BLaER1 (cell line): Measurements from ENCODE around the gene PARP6.
A peak's percentile ranks its signal among the peaks of the same experiment; 100 is the strongest.

Experiments
- H3K27ac ChIP-seq: shearing (Covaris generic); formaldehyde crosslinking; 2 replicates; pipeline ENCODE4 v1.8.1; 2022
- H3K27me3 ChIP-seq: shearing (Covaris generic); formaldehyde crosslinking; 2 replicates; pipeline ENCODE4 v1.8.1; 2022
- H3K36me3 ChIP-seq: shearing (Covaris generic); formaldehyde crosslinking; 2 replicates; pipeline ENCODE4 v1.8.1; 2022
- H3K4me1 ChIP-seq: shearing (Covaris generic); formaldehyde crosslinking; 2 replicates; pipeline ENCODE4 v1.8.1; 2022
- H3K4me2 ChIP-seq: shearing (Covaris generic); formaldehyde crosslinking; 2 replicates; pipeline ENCODE4 v1.8.1; 2022
- H3K4me3 ChIP-seq: shearing (Covaris generic); formaldehyde crosslinking; 2 replicates; pipeline ENCODE4 v1.8.1; 2022
- H3K9ac ChIP-seq: shearing (Covaris generic); formaldehyde crosslinking; 2 replicates; pipeline ENCODE4 v1.8.1; 2022
- H3K9me3 ChIP-seq: shearing (Covaris generic); formaldehyde crosslinking; 2 replicates; pipeline ENCODE4 v1.8.1; 2022
- H4K20me1 ChIP-seq: shearing (Covaris generic); formaldehyde crosslinking; 2 replicates; pipeline ENCODE4 v1.8.1; 2022
- Cebpa-rat ChIP-seq: shearing (Covaris generic); IDR thresholded peaks from 2 replicates; pipeline ENCODE4 v1.8.1; 2022

Gene PARP6

GRCh38 chr15:72235298-72235697, 37.1 kb downstream of the PARP6 start:
- Histone ChIP-seq H3K36me3 (peaks cover 17% of the 10 kb centered on the region), H3K4me3 (no peak overlapping the region), H3K4me2 (no peak overlapping the region), H3K27me3 (no peaks in the 10 kb centered on the region), H4K20me1 (peaks cover 1% of the 10 kb centered on the region; the same call in 1 of the 2 replicates), H3K9ac (no peak overlapping the region), H3K27ac (no peak overlapping the region), H3K9me3 (no peaks in the 10 kb centered on the region), H3K4me1 (peaks cover 31% of the 10 kb centered on the region)
- no peak for TF ChIP-seq Cebpa-rat

- peaks cover 31% of the 10 kb centered on the region for H3K4me1 ChIP-seq
- H3K27ac ChIP-seq: no peak overlapping the region
- H4K20me1 ChIP-seq: peaks cover 17% of the 10 kb centered on the region
- H3K4me2 ChIP-seq: no peak overlapping the region
- H3K36me3 ChIP-seq: peaks cover 4% of the 10 kb centered on the region; the same call in 1 of the 2 replicates
- H3K27me3 ChIP-seq: no peaks in the 10 kb centered on the region
- H3K9me3 ChIP-seq: no peaks in the 10 kb centered on the region
- no peak overlapping the region for H3K4me3 ChIP-seq
- TF ChIP-seq Cebpa-rat: no peak
- H3K9ac ChIP-seq: no peak overlapping the region
Observed at GRCh38 chr15:72233769-72234168, 38.6 kb downstream of the PARP6 start.

GRCh38 chr15:72231833-72232478, 40.4 kb downstream of the PARP6 start:
- H3K4me2 ChIP-seq: peak overlapping the region; percentile 96
- H3K9ac ChIP-seq: peak overlapping the region; percentile 97
- peak overlapping the region; percentile 96 for H3K4me3 ChIP-seq
- H3K36me3 ChIP-seq: no peaks in the 10 kb centered on the region
- no peaks in the 10 kb centered on the region for H3K27me3 ChIP-seq
- no peaks in the 10 kb centered on the region for H3K9me3 ChIP-seq
- H4K20me1 ChIP-seq: peaks cover 35% of the 10 kb centered on the region
- peaks cover 37% of the 10 kb centered on the region for H3K4me1 ChIP-seq
- peak overlapping the region; percentile 97 for H3K27ac ChIP-seq
- TF ChIP-seq Cebpa-rat: no peak

- no peak for TF ChIP-seq Cebpa-rat
- peaks cover 39% of the 10 kb centered on the region for H3K4me1 ChIP-seq
- peaks cover 42% of the 10 kb centered on the region for H4K20me1 ChIP-seq
Observed at GRCh38 chr15:72231066-72231832, 41.1 kb downstream of the PARP6 start, which contains the start of gene PKM. TSS of gene PKM (minus strand) at chr15:72231190. CDS start at chr15:72219097, 12,093 bp downstream.

GRCh38 chr15:72230197-72231065, 41.9 kb downstream of the PARP6 start:
- Histone ChIP-seq H3K27ac (peak overlapping the region; percentile 97), H3K4me2 (peak overlapping the region; percentile 96), H3K27me3 (no peaks in the 10 kb centered on the region), H3K9ac (peak overlapping the region; percentile 97), H4K20me1 (peaks cover 50% of the 10 kb centered on the region), H3K4me3 (peak overlapping the region; percentile 96), H3K9me3 (no peaks in the 10 kb centered on the region), H3K4me1 (peaks cover 47% of the 10 kb centered on the region), H3K36me3 (peaks cover 7% of the 10 kb centered on the region; the same call in 1 of the 2 replicates)
- TF ChIP-seq Cebpa-rat: no peak

More at GRCh38 chr15:72231066-72231832, 41.1 kb downstream of the PARP6 start, which contains the start of gene PKM:
- Histone ChIP-seq H3K36me3 (no peaks in the 10 kb centered on the region), H3K9me3 (no peaks in the 10 kb centered on the region), H3K27me3 (no peaks in the 10 kb centered on the region), H3K9ac (peak within 1 kb of the TSS; percentile 97), H3K4me3 (peak within 1 kb of the TSS; percentile 96), H3K27ac (peak within 1 kb of the TSS; percentile 97), H3K4me2 (peak within 1 kb of the TSS; percentile 96)

- Histone ChIP-seq H4K20me1 (peaks cover 56% of the 10 kb centered on the region), H3K9me3 (no peaks in the 10 kb centered on the region), H3K4me2 (peak overlapping the region; percentile 96), H3K27ac (peak overlapping the region; percentile 97), H3K4me1 (peaks cover 52% of the 10 kb centered on the region), H3K4me3 (peak overlapping the region; percentile 96), H3K36me3 (peaks cover 13% of the 10 kb centered on the region; the same call in 1 of the 2 replicates), H3K27me3 (no peaks in the 10 kb centered on the region), H3K9ac (peak overlapping the region; percentile 97)
- no peak for TF ChIP-seq Cebpa-rat
Observed at GRCh38 chr15:72229947-72230196, 42.5 kb downstream of the PARP6 start.

- TF ChIP-seq Cebpa-rat: no peak
- Histone ChIP-seq H3K36me3 (peaks cover 19% of the 10 kb centered on the region), H3K9ac (peak overlapping the region; percentile 97), H3K4me3 (peak overlapping the region; percentile 96), H3K27me3 (no peaks in the 10 kb centered on the region), H3K27ac (peak overlapping the region; percentile 97), H4K20me1 (peaks cover 61% of the 10 kb centered on the region), H3K4me1 (peaks cover 56% of the 10 kb centered on the region), H3K4me2 (peak overlapping the region; percentile 96), H3K9me3 (no peaks in the 10 kb centered on the region)
Observed at GRCh38 chr15:72229076-72229946, 43.0 kb downstream of the PARP6 start.

- peak overlapping the region; percentile 97 for H3K9ac ChIP-seq
- H3K27ac ChIP-seq: peak overlapping the region; percentile 97; the same call in 1 of the 2 replicates
- H3K27me3 ChIP-seq: no peaks in the 10 kb centered on the region
- peaks cover 77% of the 10 kb centered on the region for H4K20me1 ChIP-seq
- H3K9me3 ChIP-seq: no peaks in the 10 kb centered on the region
- TF ChIP-seq Cebpa-rat: no peak
- peak overlapping the region; percentile 96 for H3K4me2 ChIP-seq
- peaks cover 69% of the 10 kb centered on the region for H3K4me1 ChIP-seq
- peaks cover 35% of the 10 kb centered on the region for H3K36me3 ChIP-seq
- peak overlapping the region; percentile 96 for H3K4me3 ChIP-seq
Observed at GRCh38 chr15:72227720-72228119, 44.6 kb downstream of the PARP6 start.

- no peaks in the 10 kb centered on the region for H3K27me3 ChIP-seq
- peak overlapping the region; percentile 96 for H3K4me2 ChIP-seq
- no peak for TF ChIP-seq Cebpa-rat
- H3K4me3 ChIP-seq: peak overlapping the region; percentile 96
- H4K20me1 ChIP-seq: peaks cover 82% of the 10 kb centered on the region
- H3K36me3 ChIP-seq: peaks cover 40% of the 10 kb centered on the region
- no peaks in the 10 kb centered on the region for H3K9me3 ChIP-seq
- H3K4me1 ChIP-seq: peaks cover 67% of the 10 kb centered on the region
- peak overlapping the region; percentile 23; the same call in 1 of the 2 replicates for H3K27ac ChIP-seq
- H3K9ac ChIP-seq: peak overlapping the region; percentile 97
Observed at GRCh38 chr15:72227192-72227586, 45.2 kb downstream of the PARP6 start.
